Measurements from ENCODE around the gene GALNT2. TPM values are rescaled to one million over a fixed set of nuclear protein-coding genes. Genes with fewer than 3 reads are reported as not detected.

GALNT2 gene
- total and polyA plus RNA-seq, 2 of the 4 experiments (the other 2 are of a cell fraction): 50.4 to 189 TPM

GRCh38 chr1:230286166-230286889, 219.3 kb downstream of the GALNT2 start:
- ATAC-seq (ENCODE audit: low read depth) (no peak), DNase-seq (no peak)
- no TSS peak for BruUV-seq (replicated peaks)
- Histone ChIP-seq H3K14ac (replicated peaks; ENCODE audit: low read depth, low read length) (no peak overlapping the region), H2BK15ac (ENCODE audit: low read depth, low read length) (no peak overlapping the region), H3K4me1 (ENCODE audit: control insufficient read depth, insufficient read depth, low read length) (no peaks in the 10 kb centered on the region), H2BK5ac (ENCODE audit: low read depth, low read length, poor library complexity, severe bottlenecking) (no peak overlapping the region), H2AK9ac (replicated peaks; ENCODE audit: low read depth, low read length, poor library complexity) (no peak overlapping the region), H3K4ac (ENCODE audit: low read depth, low read length) (no peak overlapping the region), H2AFZ (replicated peaks; ENCODE audit: low read length, poor library complexity) (no peak overlapping the region), H3K18ac (ENCODE audit: low read depth, low read length) (no peak overlapping the region), H3K9me3 (ENCODE audit: control insufficient read depth, insufficient read depth, low read length) (no peaks in the 10 kb centered on the region), H3K9ac (ENCODE audit: low read depth, low read length) (no peak overlapping the region), H3K79me1 (ENCODE audit: low read depth in 1 of 2, low read length in 2 of 2) (no peaks in the 10 kb centered on the region), H3K27me3 (ENCODE audit: control insufficient read depth, insufficient read depth, low read length) (peaks cover under 1% of the 10 kb centered on the region; the same call in 1 of the 2 replicates), H4K20me1 (ENCODE audit: insufficient read depth, low read length) (no peaks in the 10 kb centered on the region), H4K5ac (ENCODE audit: low read depth, low read length) (no peak overlapping the region), H4K8ac (ENCODE audit: low read depth in 2 of 2, low read length in 2 of 2) (no peak overlapping the region), H4K91ac (ENCODE audit: insufficient read depth, low read depth, low read length) (no peak overlapping the region), H2BK120ac (ENCODE audit: low read depth, low read length) (no peak overlapping the region), H2BK20ac (ENCODE audit: low read depth, low read length) (no peak overlapping the region), H3K56ac (ENCODE audit: extremely low read depth, insufficient read depth, low read length) (no peak overlapping the region), H3K36me3 (ENCODE audit: control insufficient read depth, insufficient read depth, low read length) (no peaks in the 10 kb centered on the region; the same call in 1 of the 2 replicates), H2AK5ac (ENCODE audit: low read depth, low read length) (no peak overlapping the region), H3K4me3 (ENCODE audit: insufficient read depth, low read depth, low read length) (no peak overlapping the region), H3K23ac (ENCODE audit: low read depth, low read length) (no peak overlapping the region), H3K4me2 (ENCODE audit: low read depth, low read length) (no peak overlapping the region), H3K27ac (ENCODE audit: insufficient read depth, low read length) (no peak overlapping the region), H3K9me1 (ENCODE audit: insufficient read depth, low read length) (no peaks in the 10 kb centered on the region; the same call in 1 of the 2 replicates)
- 84% methylated on average over 12 of the region's 21 CpGs; no CpG with 5 or more reads in 1 of the 2 experiments for WGBS, 2 experiments (ENCODE audit: extremely low coverage in 2 of 2, insufficient read length in 1 of 2)
- no peak for TF ChIP-seq BHLHE40 (IDR thresholded peaks at IDR 0.05; ENCODE audit: low read depth, low read length)
- no peak for TF ChIP-seq CTCF (conservative IDR thresholded peaks at IDR 0.05; ENCODE audit: low read depth, low read length)
- TF ChIP-seq MXI1 (IDR thresholded peaks at IDR 0.05; ENCODE audit: borderline replicate concordance, low read depth, low read length): no peak
- no peak for TF ChIP-seq POLR2A (IDR thresholded peaks at IDR 0.05; ENCODE audit: low read depth, low read length)
- no peak for TF ChIP-seq RAD21 (IDR thresholded peaks at IDR 0.05; ENCODE audit: low read length)
- no peak for TF ChIP-seq RCOR1 (IDR thresholded peaks at IDR 0.05; ENCODE audit: insufficient replicate concordance, low read length)
- TF ChIP-seq MAZ (IDR thresholded peaks at IDR 0.05; ENCODE audit: borderline replicate concordance, low read depth, low read length): no peak
- TF ChIP-seq NFE2L2 (IDR thresholded peaks at IDR 0.05; ENCODE audit: low read depth, low read length): no peak
- no peak for TF ChIP-seq MAFK (IDR thresholded peaks at IDR 0.05; ENCODE audit: low read depth, low read length)
- no peak for TF ChIP-seq USF2 (IDR thresholded peaks at IDR 0.05; ENCODE audit: low read depth, low read length)
- TF ChIP-seq RFX5 (IDR thresholded peaks at IDR 0.05; ENCODE audit: low read depth, low read length): no peak
- TF ChIP-seq FOS (IDR thresholded peaks at IDR 0.05; ENCODE audit: low read depth, low read length): no peak
- TF ChIP-seq SMC3 (IDR thresholded peaks at IDR 0.05; ENCODE audit: low read depth, low read length): no peak
- no peak for TF ChIP-seq ELK1 (IDR thresholded peaks at IDR 0.05; ENCODE audit: borderline replicate concordance, low read depth, low read length)
- TF ChIP-seq CHD1 (IDR thresholded peaks at IDR 0.05; ENCODE audit: low read depth, low read length): no peak
- TF ChIP-seq CEBPB (IDR thresholded peaks at IDR 0.05; ENCODE audit: low read depth, low read length): no peak
- ChIA-PET POLR2A (ENCODE audit: unreplicated experiment) (no interaction called here), CTCF (no interaction called here)
- dilution Hi-C loops (cut with HindIII; ENCODE audit: low sequenced_read_pairs, unreplicated experiment) (no loop called here), in situ Hi-C loops (cut with MboI; ENCODE audit: low sequenced_read_pairs) (no loop called here), intact Hi-C loops (cut with micrococcal nuclease) (no loop called here)

All from IMR-90 (cell line).